GM19035 (cell line): ENCODE results near the gene TKFC.
"Not testable (repeated sequence)": the region's sequence is repeated elsewhere in the genome, so short reads cannot be mapped to it uniquely, and the experiment has no call there.

Experiments used
- ATAC-seq: cut with Tn5 transposase; IDR thresholded peaks from one replicate; pipeline ENCODE4 v1.9.1; 2021; ENCODE audit not compliant: unreplicated experiment

Gene TKFC

DNA sequence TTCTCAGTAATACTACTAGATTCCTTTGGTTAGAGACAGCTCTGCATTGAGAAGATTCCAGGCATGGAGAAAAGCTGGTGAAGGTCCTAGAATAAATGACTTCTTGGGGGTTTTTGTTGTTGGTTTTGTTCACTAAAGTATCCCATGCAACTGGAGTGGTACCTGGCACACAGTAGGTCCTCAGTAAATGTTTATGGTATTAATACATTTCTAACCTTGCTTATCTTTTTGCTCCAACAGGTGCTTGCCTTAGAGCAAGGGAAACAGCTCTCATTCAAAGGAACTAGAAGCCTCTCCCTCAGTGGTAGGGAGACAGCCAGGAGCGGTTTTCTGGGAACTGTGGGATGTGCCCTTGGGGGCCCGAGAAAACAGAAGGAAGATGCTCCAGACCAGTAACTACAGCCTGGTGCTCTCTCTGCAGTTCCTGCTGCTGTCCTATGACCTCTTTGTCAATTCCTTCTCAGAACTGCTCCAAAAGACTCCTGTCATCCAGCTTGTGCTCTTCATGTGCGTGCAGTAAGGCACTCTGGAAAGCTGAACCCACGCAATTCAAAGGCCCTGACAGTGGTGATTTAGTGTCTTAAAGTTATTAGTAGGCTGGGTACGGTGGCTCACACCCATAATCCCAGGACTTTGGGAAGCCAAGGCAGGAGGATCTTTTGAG is 31.1 kb downstream of the TKFC start:
- no peak for ATAC-seq

DNA sequence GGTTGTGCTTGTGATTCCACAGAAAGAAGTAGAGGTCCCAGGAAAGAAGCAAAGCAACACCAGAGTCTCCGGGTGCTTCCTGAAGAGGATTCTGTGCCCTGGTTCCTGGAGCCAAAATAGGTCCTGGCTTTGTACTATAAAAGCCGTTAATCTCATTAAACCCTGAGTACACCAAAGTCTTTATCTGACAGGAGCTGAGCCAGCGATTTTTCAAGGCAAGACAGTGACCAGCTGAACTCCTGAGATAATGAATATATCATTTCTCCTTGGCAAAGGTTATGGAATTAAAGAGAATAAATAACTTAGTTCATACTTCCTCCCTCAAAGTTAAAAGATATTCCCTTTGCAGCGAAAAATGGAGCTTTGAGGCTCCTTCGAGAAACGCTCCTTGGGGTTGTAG is 34.4 kb downstream of the TKFC start:
- ATAC-seq, result no peak

DNA sequence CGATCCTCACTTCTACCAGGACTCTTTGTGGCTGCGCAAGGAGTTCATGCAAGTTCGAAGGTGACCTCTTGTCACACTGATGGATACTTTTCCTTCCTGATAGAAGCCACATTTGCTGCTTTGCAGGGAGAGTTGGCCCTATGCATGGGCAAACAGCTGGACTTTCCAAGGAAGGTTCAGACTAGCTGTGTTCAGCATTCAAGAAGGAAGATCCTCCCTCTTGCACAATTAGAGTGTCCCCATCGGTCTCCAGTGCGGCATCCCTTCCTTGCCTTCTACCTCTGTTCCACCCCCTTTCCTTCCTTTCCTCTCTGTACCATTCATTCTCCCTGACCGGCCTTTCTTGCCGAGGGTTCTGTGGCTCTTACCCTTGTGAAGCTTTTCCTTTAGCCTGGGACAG is 35.6 kb downstream of the TKFC start:
- ATAC-seq, result no peak

DNA sequence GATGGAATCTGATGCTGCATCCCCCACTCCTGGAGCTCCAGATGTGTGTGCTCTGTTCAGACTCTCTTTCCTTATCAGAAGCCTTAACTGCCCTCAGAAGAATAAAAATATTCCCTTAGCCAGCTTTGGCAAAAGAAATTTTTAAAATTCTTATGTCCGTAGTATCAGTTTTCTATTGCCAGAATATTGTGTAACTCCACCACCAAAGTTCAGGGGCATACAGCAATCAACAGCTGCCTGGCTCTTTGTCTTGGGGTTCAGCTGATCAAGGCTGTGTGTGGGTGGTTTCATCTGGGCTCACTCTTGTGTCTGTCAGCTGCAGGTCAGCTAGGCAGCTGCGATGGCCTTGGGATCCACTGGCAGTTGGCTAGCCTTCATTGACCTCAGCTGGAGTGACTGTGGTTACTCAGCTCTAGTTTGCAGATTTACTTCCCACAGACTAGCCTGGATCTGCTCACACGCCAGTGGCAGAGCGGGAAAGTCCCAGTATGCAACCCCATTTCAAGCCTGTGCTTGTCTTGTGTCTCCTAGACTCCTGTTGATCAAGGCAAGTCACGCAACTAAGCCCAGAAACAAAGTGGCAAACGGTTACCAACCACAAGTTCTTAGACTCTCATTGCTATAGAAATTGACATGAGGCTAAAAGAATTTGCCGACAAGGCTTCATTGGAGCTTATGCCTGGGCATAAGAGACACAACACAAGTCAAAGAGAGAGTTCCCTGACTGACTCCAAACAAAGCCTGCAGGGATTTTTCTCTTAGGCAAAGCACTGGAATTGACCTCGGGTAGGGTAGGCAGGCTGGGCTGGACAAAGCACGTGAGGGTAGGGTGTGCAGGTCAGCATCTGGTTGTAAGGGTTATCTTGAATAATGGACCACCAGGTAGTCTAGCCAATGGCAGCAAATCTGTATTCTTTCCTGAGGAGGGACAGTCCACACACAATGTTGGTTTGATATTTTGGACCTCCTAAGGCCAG is 36.6 kb downstream of the TKFC start:
- ATAC-seq, result no peak

DNA sequence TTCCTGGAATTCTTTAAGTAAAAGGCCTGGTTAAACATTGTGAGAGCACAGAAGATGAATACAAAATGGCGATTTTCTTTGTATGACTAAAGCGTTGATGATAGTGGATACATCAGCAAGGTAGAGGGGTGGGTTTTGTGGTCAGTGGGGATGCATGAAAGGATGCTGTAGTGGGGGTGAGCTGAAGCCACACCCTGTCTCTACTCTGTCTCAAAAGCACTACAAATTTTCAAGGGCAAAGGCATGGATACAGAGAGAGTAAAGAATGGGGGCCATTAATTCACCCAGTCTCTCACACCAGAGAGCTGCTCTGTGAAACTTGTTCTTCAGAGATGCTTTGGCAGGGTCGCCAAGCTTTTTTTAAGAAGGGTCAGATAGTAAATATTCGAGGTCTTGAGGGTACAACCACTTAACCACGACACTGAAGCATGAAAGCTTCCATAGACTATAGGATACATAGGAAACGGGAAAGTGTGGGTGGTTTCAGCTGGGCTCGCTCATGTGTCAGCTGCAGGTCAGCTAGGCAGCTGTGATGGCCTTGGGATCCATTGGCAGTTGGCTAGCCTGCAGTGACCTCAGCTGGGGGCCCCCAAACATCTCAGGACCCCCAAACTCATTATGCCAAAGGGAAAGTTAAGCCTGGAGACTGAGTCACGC is 37.4 kb downstream of the TKFC start:
- no peak for ATAC-seq

DNA sequence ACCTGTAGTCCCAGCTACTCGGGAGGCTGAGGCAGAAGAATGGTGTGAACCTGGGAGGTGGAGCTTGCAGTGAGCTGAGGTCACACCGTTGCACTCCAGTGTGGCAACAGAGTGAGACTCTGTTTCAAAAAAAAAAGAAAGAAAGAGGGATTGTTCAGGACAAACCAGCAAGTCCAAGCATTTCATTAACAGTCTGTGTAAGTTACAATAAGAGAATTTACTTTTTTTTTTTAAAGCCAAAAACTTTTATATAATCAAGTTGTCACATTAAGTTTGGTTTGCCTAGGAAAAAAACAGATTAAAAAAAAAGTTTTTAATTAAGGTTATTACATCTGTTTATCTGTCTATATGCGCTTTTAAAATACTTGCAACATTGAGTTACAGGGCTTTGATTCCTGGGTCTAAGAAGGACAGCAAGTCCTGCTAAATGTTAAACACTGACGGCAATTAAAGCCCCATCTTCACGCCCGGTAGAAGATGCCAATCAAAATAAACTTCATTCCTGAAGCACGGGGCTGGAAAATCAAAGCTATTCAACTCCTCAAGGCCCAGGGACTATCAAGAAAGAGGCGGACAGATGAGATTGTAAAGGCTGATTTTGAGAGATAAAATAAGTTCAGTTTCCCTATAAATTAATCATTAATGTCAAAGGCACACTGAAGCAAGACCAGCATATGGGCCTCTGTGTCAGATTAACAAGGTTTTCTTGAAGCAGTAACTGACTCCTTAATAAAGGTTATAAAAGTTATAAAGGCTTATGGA is 39.8 kb downstream of the TKFC start:
- ATAC-seq, result no peak

DNA sequence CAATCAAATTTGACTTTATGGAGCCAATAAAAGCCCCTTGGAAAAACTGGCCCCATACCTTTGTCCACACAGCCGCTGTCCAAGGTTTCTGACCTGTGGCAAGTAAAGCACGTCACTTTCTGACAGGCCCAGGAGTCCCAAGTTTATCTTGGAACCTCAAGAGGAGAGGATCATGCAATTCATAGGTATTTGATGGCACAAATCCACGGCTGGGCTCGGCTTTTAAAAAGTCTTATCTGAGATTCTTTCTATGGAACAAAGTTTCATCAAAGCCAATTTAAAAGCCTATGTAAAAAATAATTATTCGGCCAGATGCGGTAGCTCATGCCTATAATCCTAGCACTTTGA is 42.7 kb downstream of the TKFC start:
- ATAC-seq, result no peak

DNA sequence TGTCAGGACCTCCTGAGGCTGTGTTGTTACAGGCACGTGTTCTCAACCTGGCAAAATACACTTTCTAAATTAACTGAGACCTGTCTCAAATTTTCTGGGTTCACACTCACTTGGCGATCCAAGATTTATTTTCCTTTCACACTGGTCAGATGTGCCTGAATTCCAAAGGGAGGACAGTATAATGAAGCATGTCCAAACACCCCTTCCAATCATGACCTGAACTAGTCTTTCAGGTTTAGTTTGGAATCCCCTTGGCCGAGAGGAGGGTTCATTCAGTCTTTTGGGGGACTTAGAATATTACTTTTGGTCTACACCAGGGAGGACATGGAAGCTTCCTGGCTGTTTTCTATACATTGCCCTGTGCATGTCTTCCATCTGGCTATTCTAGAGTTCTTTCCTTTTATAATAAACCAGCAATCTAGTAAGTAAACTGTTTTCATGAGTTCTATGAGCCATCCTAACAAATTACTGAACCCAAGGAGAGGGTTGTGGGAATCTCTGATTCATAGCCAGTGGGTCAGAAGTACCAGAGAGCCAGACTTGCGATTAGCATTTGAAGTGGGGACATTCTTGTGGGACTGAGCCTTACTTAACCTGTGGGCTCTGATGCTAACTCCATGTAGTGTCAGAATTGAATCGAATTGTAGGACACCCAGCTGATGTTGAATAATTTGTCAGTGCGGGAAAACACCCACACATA is 44.6 kb downstream of the TKFC start:
- no peak for ATAC-seq

DNA sequence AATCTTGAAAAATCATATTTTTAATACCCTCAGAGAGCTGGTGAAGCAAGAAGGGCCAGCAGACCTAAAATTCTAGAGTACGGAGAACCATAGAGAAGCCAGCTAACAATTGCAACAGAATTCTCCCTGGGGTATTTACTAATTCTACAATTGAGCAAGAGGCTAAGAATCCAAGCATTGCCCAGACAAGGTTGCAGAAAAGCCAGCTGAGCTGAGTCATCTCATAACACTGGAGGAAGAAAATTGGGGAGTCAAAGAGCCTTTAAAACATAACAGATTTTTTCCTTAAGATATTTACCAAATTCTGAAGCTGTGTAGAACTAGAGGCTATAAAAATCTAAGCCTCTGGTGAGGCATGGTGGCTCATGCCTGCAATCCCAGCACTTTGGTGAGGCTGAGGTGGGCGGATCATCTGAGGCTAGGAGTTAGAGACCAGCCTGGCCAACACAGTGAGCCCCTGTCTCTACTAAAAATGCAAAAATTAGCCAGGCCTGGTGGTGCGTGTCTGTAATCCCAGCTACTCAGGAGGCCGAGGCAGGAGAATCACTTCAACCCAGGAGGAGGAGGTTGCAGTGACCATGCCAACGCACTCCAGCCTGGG is 45.8 kb downstream of the TKFC start:
- no peak for ATAC-seq

DNA sequence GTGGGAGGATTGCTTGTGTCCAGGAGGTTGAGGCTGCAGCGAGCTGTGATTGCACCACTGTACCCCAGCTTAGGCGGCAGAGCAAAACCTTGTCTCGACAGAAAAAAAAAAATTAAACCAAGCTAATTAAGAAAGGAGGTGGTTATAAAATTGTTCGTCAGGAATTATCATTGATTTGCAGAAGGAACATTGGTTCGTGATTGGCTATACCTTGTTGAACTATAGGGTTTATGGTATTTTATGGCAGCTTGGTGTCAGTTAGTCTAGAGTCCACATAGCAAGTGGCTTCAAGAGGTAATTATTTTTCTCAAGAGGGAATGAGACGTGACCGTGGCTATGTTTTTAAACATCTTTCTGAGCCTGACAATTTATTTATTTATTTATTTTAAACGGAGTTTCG is 47.9 kb downstream of the TKFC start:
- no peak for ATAC-seq

DNA sequence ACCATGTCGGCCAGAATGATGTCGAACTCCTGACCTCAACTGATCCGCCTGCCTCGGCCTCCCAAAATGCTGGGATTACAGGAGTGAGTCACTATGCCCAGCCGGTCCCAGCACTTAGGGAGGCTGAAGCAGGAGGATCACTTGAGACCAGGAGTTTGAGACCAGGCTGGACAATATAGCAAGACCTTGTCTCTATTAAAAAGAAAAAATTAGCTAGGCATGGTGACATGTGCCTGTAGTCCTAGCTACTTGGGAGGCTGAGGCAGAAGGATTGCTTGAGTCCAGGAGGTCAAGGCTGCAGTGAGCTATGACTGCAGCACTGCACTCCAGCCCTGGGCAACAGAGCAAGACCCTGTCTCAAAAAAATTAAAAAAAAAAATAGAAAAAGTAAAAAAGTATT is 50.8 kb downstream of the TKFC start:
- not testable (repeated sequence) for ATAC-seq

DNA sequence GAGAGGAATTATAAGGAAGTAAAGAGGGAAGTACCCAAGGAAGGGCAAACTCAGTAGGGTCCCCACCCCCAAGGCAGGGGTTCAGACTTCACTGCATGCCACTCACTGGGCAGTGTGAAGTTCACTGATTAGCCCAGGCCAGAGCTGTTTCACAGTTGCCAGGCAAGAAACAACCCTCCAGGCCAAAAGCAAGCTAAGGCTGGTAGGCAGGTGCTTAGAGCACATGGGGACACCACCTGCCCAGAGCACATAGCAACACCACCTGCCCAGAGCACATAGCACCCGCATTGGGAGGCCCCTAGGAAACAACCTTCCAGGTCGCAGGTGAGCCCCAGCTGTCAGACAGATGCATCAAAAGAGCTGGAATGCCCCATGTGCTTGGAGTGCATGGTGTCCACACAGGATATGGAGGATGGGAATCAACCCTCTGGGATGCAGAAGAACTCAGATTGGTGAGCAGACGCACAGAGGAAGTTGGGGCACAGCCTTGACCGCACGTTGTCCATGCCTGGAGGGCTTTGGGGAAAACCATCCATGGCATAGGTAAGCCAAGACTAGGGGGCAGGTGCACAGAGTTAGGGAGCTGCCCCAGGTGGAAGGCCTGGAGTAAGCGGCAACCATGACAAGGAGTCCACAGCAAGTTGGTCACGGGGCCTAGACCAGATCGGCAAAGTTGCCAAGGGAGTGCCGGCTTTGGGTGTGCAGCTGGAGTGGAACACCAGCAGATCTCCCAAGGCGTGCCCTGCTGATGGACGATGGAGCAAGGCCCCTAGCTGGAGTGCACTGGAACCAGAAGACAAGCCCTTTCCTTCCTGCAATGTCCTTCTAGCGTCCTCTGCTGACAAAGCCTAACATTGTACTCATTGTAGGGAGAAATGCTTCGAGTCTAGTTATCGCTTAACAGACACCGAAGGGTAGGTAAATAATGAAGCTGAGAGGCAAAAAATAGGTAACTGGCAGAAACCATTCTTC is 51.5 kb downstream of the TKFC start:
- ATAC-seq, result no peak

DNA sequence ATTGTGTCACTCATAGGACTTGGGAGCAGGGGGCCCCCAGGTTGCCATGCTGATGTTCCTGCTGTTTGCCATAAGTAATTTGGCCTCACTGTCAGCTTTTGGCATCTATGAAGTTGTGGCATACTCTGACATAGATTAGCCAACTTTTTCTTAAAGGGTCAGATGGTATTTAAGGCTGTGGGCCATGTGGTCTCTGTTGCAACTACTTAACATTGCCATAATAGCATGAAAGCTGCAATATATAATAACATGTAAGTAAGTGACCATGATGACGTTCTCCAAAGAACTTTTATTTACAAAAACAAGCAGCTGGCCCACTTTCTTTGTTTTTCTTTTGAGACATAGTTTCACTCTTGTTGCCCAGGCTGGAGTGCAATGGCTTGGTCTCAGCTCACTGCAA is 57.1 kb downstream of the TKFC start:
- no peak for ATAC-seq

DNA sequence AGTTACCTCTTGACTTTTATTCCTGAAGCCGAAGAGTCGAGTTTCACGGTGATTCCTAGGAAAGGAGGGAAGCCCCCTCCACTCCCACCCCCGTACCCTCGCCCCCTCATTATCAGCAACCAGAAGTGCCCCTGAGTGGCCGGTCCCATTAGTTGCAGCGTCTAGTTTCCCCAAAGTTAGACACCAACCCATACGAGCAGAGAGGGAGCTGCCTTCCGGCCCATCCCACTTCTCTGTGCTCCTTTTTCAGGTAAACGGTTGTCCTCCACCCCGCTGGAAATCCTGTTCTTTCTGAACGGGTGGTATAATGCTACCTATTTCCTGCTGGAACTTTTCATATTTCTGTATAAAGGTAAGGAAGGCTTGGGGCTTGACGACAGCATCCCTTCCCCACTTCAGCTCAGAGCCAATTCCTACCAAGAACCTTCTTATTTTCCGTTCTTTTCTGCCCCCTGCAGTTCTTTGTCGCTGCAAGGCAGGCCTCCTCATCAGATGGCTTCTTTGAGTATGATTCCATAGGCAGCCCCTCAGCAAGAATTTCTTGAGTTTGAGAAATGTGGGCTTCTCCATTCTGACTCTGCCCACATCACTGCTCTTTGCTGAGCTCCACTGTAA is 60.1 kb downstream of the TKFC start:
- ATAC-seq, result peak; percentile 14
